LNCaP clone FGC (cell line): Measurements from ENCODE around the gene RAET1G.

Experiments
- DNase-seq: peaks from one replicate; pipeline ENCODE4 v3.0.0-alpha.2; 2011; ENCODE audit warnings: low read depth
- H3K4me3 ChIP-seq: 2 replicates; pipeline ENCODE4 v1.5.1; 2011; ENCODE audit warnings: mild to moderate bottlenecking, low read depth, low read length, control low read depth
- CTCF ChIP-seq: IDR thresholded peaks from 2 replicates; pipeline ENCODE4 v1.5.1; 2012; ENCODE audit warnings: mild to moderate bottlenecking; ENCODE audit not compliant: control insufficient read depth, insufficient read depth; ENCODE audit errors: extremely low read depth

RAET1G gene

GRCh38 chr6:149901444-149902140, 21.3 kb downstream of the RAET1G start:
- no peak for DNase-seq
- no peak for TF ChIP-seq CTCF
- no peak overlapping the region for H3K4me3 ChIP-seq

DNA sequence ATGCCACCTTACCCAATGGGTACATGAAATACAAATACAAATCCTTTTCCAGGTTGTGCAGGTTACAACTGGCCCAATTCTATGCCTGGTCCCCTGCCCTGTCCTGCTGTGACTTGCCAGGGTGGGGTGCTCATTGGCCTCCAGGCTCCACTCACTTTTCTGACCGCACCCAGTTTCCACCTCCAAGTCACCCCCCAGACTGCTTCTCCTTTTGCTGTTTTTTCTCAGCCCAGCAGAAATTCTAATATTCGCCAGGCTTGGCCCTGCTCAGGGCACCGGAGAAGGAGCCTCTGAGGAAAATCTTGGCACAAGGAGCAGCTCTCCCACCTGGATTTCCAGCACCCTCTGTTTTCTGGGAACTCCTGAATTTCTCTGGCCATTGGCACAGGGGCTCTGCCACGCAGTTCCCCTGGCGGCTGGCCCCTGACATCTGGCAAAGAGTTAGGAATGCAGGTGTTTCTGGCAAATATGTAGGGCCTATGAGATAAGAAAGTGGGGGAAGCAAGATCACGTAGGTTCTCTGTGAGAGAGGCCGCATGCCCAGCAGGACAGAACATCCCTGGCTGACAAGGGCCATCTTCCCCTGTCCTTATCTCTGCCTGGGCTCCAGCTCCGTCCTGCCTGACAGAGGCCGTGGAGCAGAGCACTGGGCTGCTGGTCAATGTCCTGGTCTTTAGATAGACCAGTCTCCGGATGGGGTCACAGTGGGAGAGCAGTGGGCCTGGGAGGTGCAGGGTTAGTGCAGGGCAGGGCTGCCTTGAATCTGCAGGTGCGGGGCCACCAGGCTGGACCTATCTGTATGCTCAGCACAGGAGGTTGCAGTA, 22.1 kb downstream of the RAET1G start:
- DNase-seq = no peak
- no peak overlapping the region for H3K4me3 ChIP-seq
- no peak for TF ChIP-seq CTCF

GRCh38 chr6:149899926-149900619, 22.8 kb downstream of the RAET1G start:
- H3K4me3 ChIP-seq = no peak overlapping the region
- no peak for TF ChIP-seq CTCF
- DNase-seq = no peak

- DNase-seq = no peak
- H3K4me3 ChIP-seq = no peak overlapping the region
- TF ChIP-seq CTCF = no peak
Observed at GRCh38 chr6:149899486-149899885, 23.4 kb downstream of the RAET1G start.

GRCh38 chr6:149898966-149899365, 24.0 kb downstream of the RAET1G start:
- no peak for TF ChIP-seq CTCF
- DNase-seq = no peak
- no peak overlapping the region for H3K4me3 ChIP-seq

DNA sequence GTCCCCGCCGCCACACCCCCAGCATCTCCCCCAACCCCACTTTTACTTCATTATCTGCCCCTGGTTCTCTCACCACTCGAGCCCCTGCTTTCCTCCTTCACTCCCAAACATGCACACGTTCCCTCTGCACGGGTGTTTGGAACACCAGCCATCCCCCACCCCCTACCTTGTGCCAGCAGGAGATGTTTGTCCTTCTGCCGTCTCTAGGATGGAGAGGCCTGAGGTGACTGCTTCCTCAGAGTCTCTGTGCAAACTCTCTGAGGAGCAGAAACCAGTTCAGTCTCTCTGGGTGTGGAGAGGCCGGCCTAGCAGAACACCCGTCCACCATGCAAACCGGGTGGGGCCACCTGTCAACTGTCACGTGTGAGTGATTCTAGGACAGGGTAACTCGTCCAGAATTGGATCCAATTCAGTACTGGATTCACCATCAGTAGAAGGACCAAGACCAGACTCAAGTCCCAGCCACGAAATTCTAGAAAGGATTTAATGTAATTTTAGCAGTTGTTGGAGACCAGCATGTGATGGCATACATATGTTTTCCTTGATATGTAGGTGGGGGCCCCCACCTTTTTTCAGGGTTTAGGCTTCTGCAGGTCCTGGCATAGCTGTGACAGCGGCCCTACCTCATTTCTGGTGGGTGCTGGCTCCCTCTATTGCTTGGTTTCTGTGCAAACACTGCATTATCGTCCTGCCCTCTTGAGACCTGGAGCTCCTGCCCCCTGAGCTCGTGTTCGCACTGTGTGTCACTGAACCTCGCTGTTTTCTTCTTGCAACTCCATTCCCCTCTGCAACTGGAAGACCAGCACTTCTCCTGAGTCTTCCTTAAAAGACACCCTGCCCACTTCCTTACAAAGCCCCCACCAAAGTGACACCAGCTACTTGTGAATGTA, 24.8 kb downstream of the RAET1G start, which contains the start of gene RAET1E:
RAET1E (minus strand) TSS at position 259 of the 890 bp plus-strand sequence. CDS start 7,212 bp downstream, outside the sequence.
- H3K4me3 ChIP-seq = no peak within 1 kb of the TSS
- no peak for TF ChIP-seq CTCF
- no peak for DNase-seq
